Measurements from ENCODE around the gene CCDC80.

GRCh38 chr3:112642912-112643506, 2.1 kb upstream of the CCDC80 start:
- TF ChIP-seq EP300 (IDR thresholded peaks at IDR 0.05; ENCODE audit: low read depth) (no peak), CTCF (IDR thresholded peaks at IDR 0.05) (peak; percentile 61 to 71 (median 69)), POLR2A (IDR thresholded peaks at IDR 0.05) (no peak)

Data from transverse colon (tissue), 3 donors.